Esophagus muscularis mucosa (tissue), 4 donors: ENCODE data around the gene FBXO22. TPM values are rescaled to one million over a fixed set of nuclear protein-coding genes. Genes with fewer than 3 reads are reported as not detected.

Experiments used
- DNase-seq: peaks from one replicate; pipeline ENCODE4 v3.0.0-alpha.2; 2017; ENCODE audit errors: extremely low spot score
- H3K27ac ChIP-seq, 4 donors: fragments of 200-600 bp; sonication (generic); replicated peaks in 1 of 4; 1 replicate in 3 of 4; 2 replicates in 1 of 4; pipeline ENCODE4 v1.5.1; 2016 to 2019; ENCODE audit warnings: mild to moderate bottlenecking in 1 of 4
- H3K27me3 ChIP-seq, 4 donors: fragments of 200-600 bp; sonication (generic); one replicate each; pipeline versions ENCODE4 v1.5.1 to v1.6.0; 2016 to 2019
- H3K36me3 ChIP-seq, 4 donors: fragments of 200-600 bp; sonication (generic); one replicate each; pipeline ENCODE4 v1.5.1; 2016 to 2019
- H3K4me1 ChIP-seq, 4 donors: fragments of 200-600 bp; sonication (generic); one replicate each; pipeline ENCODE4 v1.5.1; 2016 to 2019
- H3K4me3 ChIP-seq, 4 donors: fragments of 200-600 bp; sonication (generic); 1 replicate in 2 of 4; 2 replicates in 2 of 4; pipeline ENCODE4 v1.5.1; 2016 to 2019; ENCODE audit warnings: mild to moderate bottlenecking in 4 of 4, moderate library complexity in 1 of 4
- H3K9me3 ChIP-seq, 4 donors: fragments of 200-600 bp; sonication (generic); 1 replicate in 3 of 4; 2 replicates in 1 of 4; pipeline ENCODE4 v1.5.1; 2016 to 2019
- EP300 ChIP-seq: sonication (generic); formaldehyde crosslinking; IDR thresholded peaks from one replicate; pipeline ENCODE4 v1.6.1; 2017; ENCODE audit warnings: antibody characterized with exemption
- POLR2A ChIP-seq: fragments of 450-650 bp; IDR thresholded peaks from one replicate; pipeline ENCODE4 v1.6.1; 2017; ENCODE audit warnings: antibody characterized with exemption, moderate library complexity, mild to moderate bottlenecking, low read depth
- POLR2AphosphoS5 ChIP-seq, 2 donors: sonication (generic); formaldehyde crosslinking; IDR thresholded peaks; one replicate each; pipeline ENCODE4 v1.6.1; 2017; ENCODE audit warnings: antibody characterized with exemption in 2 of 2
- WGBS: methylation state at CpG from one replicate; pipeline ENCODE4 v1.1.5; 2018; 5-methylcytosine and 5-hydroxymethylcytosine counted together
- intact Hi-C: fragments of 100-400 bp; cut with DNase I; formaldehyde crosslinking; loops from one replicate; pipeline ENCODE4 v1.15.1; 2023
- total RNA-seq, 4 donors: library from RNA; depleted of rRNA; stranded (reverse); fragments of >200 nt; gene quantifications; one replicate each; pipeline versions ENCODE4 v1.1.0 to v1.2.1, GENCODE V29; 2016
- TF ChIP-seq, protein P1 (sequence below), 3 experiments: fragments of 200-600 bp in 2 of 3; fragments of 450-650 bp in 1 of 3; sonication (generic) in 2 of 3; IDR thresholded peaks; one replicate each; pipeline ENCODE4 v1.5.1; 2017 to 2019; ENCODE audit warnings: antibody characterized with exemption in 3 of 3, mild to moderate bottlenecking in 2 of 3, moderate library complexity in 1 of 3

The FBXO22 gene
- total RNA-seq, 4 donors from 2014 or later: 10.4 to 23.8 (median 17.7) TPM

DNA sequence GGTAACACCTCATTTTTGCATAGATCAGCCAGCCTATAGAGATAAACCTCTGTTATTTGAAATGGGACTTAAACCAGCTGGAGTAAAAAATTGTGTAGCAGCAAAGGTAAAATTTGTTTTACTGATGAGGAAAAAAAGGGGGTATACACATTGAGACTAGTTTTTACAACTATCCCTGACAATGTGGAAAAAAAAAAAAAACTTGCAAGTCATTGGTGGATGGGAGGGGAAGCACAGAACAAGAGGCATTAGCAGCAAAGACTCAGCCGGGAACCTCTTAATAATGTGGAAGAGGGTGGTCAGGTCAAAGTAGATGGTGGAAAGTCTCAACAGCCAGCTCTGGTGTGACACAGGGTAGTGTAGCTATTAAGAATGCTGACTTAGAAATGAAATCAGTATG is 14.5 kb downstream of the FBXO22 start:
- no peak for DNase-seq
- Histone ChIP-seq H3K9me3 (no peaks in the 10 kb centered on the region), H3K4me1 (peaks cover 9 to 13% (median 11%) of the 10 kb centered on the region in 4 donors)

DNA sequence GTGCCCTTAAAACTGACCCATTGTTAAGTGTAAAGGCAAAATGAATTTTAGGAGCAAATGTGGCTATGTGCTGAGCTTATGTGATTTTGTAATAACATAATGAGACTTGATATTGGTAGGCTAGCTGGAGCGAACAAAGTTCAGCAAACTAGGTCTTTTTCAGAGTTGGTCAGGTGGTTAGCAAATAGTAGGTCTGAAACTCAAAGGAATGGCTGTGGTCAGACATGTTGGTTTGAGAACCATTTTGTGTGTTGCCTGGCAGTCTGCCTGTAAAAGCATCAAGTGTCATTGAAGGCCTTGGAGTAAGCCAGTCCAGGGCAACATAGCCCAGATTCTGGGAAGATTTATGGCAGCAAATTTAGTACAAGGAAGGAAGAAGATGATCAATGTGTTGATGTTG is 16.4 kb downstream of the FBXO22 start:
- Histone ChIP-seq H3K4me1 (peaks cover 9 to 19% (median 14%) of the 10 kb centered on the region in 4 donors), H3K9me3 (no peaks in the 10 kb centered on the region), H3K4me3 (no peak overlapping the region), H3K27ac (no peak overlapping the region), H3K36me3 (peaks cover 0 to 38% (median 15%) of the 10 kb centered on the region in 4 donors), H3K27me3 (no peaks in the 10 kb centered on the region)
- no peak for DNase-seq
- intact Hi-C loops: no loop called here
- 100% methylated on average over 1 of the region's 1 CpG for WGBS
- TF ChIP-seq POLR2AphosphoS5 (IDR thresholded peaks at IDR 0.05): no peak
- no peak for TF ChIP-seq EP300
- TF ChIP-seq, protein P1, sequence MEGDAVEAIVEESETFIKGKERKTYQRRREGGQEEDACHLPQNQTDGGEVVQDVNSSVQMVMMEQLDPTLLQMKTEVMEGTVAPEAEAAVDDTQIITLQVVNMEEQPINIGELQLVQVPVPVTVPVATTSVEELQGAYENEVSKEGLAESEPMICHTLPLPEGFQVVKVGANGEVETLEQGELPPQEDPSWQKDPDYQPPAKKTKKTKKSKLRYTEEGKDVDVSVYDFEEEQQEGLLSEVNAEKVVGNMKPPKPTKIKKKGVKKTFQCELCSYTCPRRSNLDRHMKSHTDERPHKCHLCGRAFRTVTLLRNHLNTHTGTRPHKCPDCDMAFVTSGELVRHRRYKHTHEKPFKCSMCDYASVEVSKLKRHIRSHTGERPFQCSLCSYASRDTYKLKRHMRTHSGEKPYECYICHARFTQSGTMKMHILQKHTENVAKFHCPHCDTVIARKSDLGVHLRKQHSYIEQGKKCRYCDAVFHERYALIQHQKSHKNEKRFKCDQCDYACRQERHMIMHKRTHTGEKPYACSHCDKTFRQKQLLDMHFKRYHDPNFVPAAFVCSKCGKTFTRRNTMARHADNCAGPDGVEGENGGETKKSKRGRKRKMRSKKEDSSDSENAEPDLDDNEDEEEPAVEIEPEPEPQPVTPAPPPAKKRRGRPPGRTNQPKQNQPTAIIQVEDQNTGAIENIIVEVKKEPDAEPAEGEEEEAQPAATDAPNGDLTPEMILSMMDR (IDR thresholded peaks at IDR 0.05): no peak

More for the DNA sequence above, 14.5 kb downstream of the FBXO22 start:
- H3K4me3 ChIP-seq: no peak overlapping the region
- H3K36me3 ChIP-seq: peaks cover 0 to 57% (median 30%) of the 10 kb centered on the region in 4 donors
- WGBS: 94% methylated on average over 1 of the region's 1 CpG
- TF ChIP-seq EP300 (no peak), POLR2AphosphoS5 (IDR thresholded peaks at IDR 0.05) (no peak), POLR2A (no peak)
- TF ChIP-seq, protein P1 (IDR thresholded peaks at IDR 0.05): no peak
- no peak overlapping the region for H3K27ac ChIP-seq
- intact Hi-C loops: no loop called here
- no peaks in the 10 kb centered on the region for H3K27me3 ChIP-seq

DNA sequence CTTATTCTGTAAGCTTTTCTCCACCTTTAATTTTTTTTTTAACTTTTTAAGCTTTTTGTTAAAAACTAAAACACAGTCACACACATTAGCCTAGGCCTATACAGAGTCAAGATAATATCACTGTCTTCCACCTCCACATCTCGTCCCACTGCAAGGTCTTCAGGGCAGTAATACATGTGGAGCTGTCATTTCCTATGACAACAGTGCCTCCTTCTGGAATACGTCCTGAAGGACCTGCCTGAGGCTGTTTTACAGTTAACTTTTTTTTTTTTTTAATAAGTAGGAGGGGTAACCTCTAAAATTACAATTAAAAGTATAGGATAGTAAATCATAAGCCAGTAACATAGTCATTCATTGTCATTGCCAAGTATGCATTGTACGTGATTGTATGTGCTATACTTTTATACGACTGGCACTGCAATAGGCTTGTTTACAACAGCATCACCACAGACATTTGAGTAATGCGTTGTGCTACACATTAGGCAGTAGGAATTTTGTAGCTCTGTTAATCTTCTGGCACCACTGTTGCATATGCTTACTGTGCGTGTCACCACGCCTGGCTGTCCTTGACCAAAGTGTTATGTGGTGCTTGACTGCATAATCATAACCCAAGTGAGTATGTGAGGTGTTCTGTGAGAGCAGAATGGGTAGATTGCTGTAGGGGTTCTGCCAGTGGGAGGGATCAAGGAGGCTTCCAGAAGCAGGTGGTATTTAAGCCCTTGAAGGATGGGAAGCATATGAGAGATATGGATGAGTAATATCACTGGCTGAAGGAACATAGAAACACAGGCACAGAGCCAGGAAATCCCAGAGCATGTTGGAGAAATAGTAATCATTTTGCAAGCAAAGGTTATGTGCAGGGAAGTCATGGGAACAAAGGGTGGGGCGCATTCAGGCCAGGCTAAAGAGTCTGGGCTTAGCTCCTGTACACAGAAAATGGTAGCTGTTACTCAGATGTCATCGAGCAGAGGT is 18.3 kb downstream of the FBXO22 start:
- 84% methylated on average over 9 of the region's 9 CpGs for WGBS
- DNase-seq: no peak
- Histone ChIP-seq H3K27me3 (no peaks in the 10 kb centered on the region), H3K27ac (no peak overlapping the region), H3K4me3 (no peak overlapping the region), H3K9me3 (no peaks in the 10 kb centered on the region), H3K4me1 (peaks cover 9 to 20% (median 14%) of the 10 kb centered on the region in 4 donors), H3K36me3 (peaks cover 0 to 30% (median 10%) of the 10 kb centered on the region in 4 donors)
- intact Hi-C loops: no loop called here
- no peak for TF ChIP-seq EP300
- TF ChIP-seq, protein P1 (IDR thresholded peaks at IDR 0.05): peak in 2 of 3 experiments; percentile 16 to 39

DNA sequence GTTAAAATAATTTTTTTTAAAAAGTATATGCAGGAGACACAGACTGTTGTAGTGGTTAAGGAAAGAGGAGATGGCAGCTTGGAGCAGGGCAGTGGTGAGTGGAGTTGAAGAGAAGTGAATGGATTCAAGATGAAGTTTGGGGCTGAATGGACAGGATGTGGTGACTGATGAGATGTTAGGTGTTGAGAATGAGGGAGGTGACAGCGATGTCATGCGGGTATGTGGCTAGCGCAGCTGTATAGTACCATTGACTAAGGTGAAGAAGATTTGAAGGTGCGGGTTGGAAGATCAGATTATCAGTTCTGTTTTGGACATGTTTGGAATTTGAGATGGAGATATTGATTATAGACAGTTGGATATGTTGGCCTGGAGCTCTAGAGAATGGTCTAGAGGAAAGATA is 20.1 kb downstream of the FBXO22 start:
- Histone ChIP-seq H3K9me3 (no peaks in the 10 kb centered on the region), H3K4me3 (no peak overlapping the region), H3K36me3 (peaks cover 0 to 12% (median 2%) of the 10 kb centered on the region in 4 donors), H3K4me1 (peaks cover 9 to 20% (median 14%) of the 10 kb centered on the region in 4 donors), H3K27ac (no peak overlapping the region), H3K27me3 (no peaks in the 10 kb centered on the region)
- no peak for TF ChIP-seq POLR2AphosphoS5 (IDR thresholded peaks at IDR 0.05)
- TF ChIP-seq, protein P1 (IDR thresholded peaks at IDR 0.05): no peak
- no peak for TF ChIP-seq POLR2A
- TF ChIP-seq EP300: no peak
- WGBS: 97% methylated on average over 4 of the region's 4 CpGs
- DNase-seq: no peak
- intact Hi-C loops: no loop called here
